ENCODE data around the gene SNX25. TPM values are rescaled to one million over a fixed set of nuclear protein-coding genes. Genes with fewer than 3 reads are reported as not detected.
"Not testable (repeated sequence)": the region's sequence is repeated elsewhere in the genome, so short reads cannot be mapped to it uniquely, and the experiment has no call there.

Gene SNX25
- total and polyA plus RNA-seq, 4 donors = 18.3 to 33.5 (median 24.8) TPM

- H3K9me3 ChIP-seq (ENCODE audit: control insufficient read depth, insufficient read depth, low read length); H3K4me3 ChIP-seq (ENCODE audit: low read depth, low read length); H3K27me3 ChIP-seq (ENCODE audit: control insufficient read depth, insufficient read depth, low read length); H3K27ac ChIP-seq (ENCODE audit: low read depth, low read length); DNase-seq (ENCODE audit: low read depth in 4 of 6, low spot score in 6 of 6); H3K36me3 ChIP-seq (ENCODE audit: control insufficient read depth, insufficient read depth, low read length); H3K4me1 ChIP-seq (ENCODE audit: control insufficient read depth, insufficient read depth, low read length): not testable (repeated sequence)
- WGBS (ENCODE audit: insufficient coverage) = 95% methylated on average over 5 of the region's 6 CpGs
Observed at GRCh38 chr4:185324361-185324760, 115.0 kb downstream of the SNX25 start.

DNA sequence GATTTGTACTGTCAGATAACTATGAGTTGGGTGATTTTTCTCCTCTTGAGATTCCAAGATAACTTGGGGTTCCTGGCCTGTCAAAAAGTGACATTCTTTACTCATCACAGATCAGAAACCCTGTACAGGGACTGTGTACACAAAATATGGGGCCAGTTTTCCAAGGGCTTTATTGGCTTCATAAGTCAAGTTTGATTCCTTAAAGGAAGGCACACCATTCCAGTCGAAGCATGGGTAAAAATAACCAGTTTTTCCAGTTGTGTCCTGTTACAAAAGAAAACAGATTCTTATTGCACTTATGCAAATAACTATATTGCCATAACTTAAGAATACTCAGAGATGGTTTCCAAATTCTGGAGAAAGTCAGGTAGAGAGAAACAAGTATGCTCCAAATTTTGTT is 116.3 kb downstream of the SNX25 start:
- no CpG with 5 or more reads among the region's 1 CpG for WGBS (ENCODE audit: insufficient coverage)
- DNase-seq (ENCODE audit: low read depth in 4 of 6, low spot score in 6 of 6); H3K27ac ChIP-seq (ENCODE audit: low read depth, low read length); H3K27me3 ChIP-seq (ENCODE audit: control insufficient read depth, insufficient read depth, low read length); H3K4me1 ChIP-seq (ENCODE audit: control insufficient read depth, insufficient read depth, low read length); H3K4me3 ChIP-seq (ENCODE audit: low read depth, low read length); H3K36me3 ChIP-seq (ENCODE audit: control insufficient read depth, insufficient read depth, low read length); H3K9me3 ChIP-seq (ENCODE audit: control insufficient read depth, insufficient read depth, low read length): not testable (repeated sequence)

DNA sequence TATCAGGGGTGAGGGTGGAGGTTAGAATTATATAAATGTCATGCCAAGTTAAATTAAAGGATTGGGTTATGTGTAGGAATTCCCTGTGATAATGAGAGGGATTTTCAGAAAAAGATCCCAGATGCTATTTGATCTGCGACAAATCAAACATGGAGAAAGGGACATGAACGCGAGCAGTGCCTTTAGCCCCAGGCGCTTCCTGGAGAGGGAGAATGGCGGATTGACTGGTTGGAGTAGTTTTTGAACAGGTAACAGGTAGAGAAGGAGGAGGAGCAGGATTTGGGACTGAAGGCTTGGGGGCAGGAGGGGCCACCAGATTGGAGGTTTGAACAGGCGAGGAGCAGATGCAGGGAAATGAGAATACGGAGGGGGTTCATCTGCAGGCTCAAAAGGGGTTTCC is 119.2 kb downstream of the SNX25 start:
- peaks cover 1% of the 10 kb centered on the region for H3K9me3 ChIP-seq (ENCODE audit: control insufficient read depth, insufficient read depth, low read length)
- no peak overlapping the region for H3K4me3 ChIP-seq (ENCODE audit: low read depth, low read length)
- over 99% methylated on average over 7 of the region's 7 CpGs for WGBS (ENCODE audit: insufficient coverage)
- no peak overlapping the region for H3K27ac ChIP-seq (ENCODE audit: low read depth, low read length)
- H3K36me3 ChIP-seq (ENCODE audit: control insufficient read depth, insufficient read depth, low read length) = peaks cover 3% of the 10 kb centered on the region
- H3K27me3 ChIP-seq (ENCODE audit: control insufficient read depth, insufficient read depth, low read length) = no peaks in the 10 kb centered on the region
- no peak for DNase-seq (ENCODE audit: low read depth in 4 of 6, low spot score in 6 of 6)
- no peaks in the 10 kb centered on the region for H3K4me1 ChIP-seq (ENCODE audit: control insufficient read depth, insufficient read depth, low read length)

GRCh38 chr4:185329879-185330510 is 120.6 kb downstream of the SNX25 start:
- not testable (repeated sequence) for H3K4me3 ChIP-seq (ENCODE audit: low read depth, low read length); H3K36me3 ChIP-seq (ENCODE audit: control insufficient read depth, insufficient read depth, low read length); H3K27ac ChIP-seq (ENCODE audit: low read depth, low read length); H3K9me3 ChIP-seq (ENCODE audit: control insufficient read depth, insufficient read depth, low read length); H3K27me3 ChIP-seq (ENCODE audit: control insufficient read depth, insufficient read depth, low read length); DNase-seq (ENCODE audit: low read depth in 4 of 6, low spot score in 6 of 6); H3K4me1 ChIP-seq (ENCODE audit: control insufficient read depth, insufficient read depth, low read length)
- whole genome bisulfite sequencing (ENCODE audit: insufficient coverage) = no CpG with 5 or more reads among the region's 2 CpGs

DNA sequence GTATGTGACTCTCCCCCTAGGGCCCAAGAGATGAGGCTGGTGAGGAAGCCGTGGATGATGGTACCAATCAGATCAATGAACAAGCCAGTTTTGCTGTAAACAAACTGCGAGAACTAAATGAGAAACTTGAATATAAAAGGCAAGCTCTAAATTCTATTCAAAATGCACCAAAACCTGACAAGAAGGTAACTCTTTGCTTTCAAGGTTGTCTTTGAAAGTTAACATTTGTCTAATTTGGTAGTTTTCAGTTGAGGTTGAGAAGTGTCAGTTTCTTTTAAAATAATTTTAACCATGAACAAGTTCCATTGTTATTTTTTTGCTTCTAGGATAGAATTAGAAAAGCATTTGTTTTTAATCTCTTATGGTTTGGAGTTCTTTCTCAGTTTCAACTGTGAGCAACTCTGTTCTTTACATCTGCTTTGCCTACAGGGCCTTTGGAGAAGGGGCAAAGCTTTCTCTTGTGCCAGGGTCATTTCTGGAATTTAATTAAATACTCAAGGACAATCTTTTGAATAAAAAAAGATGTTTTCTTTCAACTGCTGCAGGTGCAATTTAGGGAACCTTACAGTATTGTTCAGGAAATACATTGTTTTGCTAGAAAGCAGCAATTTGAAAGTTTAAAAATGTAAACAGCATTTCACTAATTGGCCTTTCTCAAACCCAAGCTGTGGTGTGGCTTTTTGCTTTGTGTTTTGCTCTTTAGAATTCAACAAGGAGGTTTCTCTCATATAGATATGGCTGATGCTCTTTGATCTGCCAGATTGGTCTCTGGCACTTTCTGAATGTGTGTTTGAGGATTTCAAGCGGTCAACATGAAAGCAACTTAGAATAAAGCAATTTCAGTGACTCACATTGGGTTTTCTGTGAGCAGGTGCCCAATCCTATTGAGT is 123.4 kb downstream of the SNX25 start:
- H3K27ac ChIP-seq (ENCODE audit: low read depth, low read length) = no peak overlapping the region
- H3K4me1 ChIP-seq (ENCODE audit: control insufficient read depth, insufficient read depth, low read length) = no peaks in the 10 kb centered on the region
- peaks cover 1% of the 10 kb centered on the region for H3K9me3 ChIP-seq (ENCODE audit: control insufficient read depth, insufficient read depth, low read length)
- peaks cover 3% of the 10 kb centered on the region for H3K36me3 ChIP-seq (ENCODE audit: control insufficient read depth, insufficient read depth, low read length)
- no peaks in the 10 kb centered on the region for H3K27me3 ChIP-seq (ENCODE audit: control insufficient read depth, insufficient read depth, low read length)
- peak in 1 of 6 donors; percentile 9 for DNase-seq (ENCODE audit: low read depth in 4 of 6, low spot score in 6 of 6)
- WGBS (ENCODE audit: insufficient coverage) = 60% methylated on average over 1 of the region's 3 CpGs
- no peak overlapping the region for H3K4me3 ChIP-seq (ENCODE audit: low read depth, low read length)

GRCh38 chr4:185334326-185334725 is 124.9 kb downstream of the SNX25 start:
- Histone ChIP-seq H3K36me3 (ENCODE audit: control insufficient read depth, insufficient read depth, low read length) (peaks cover 3% of the 10 kb centered on the region), H3K27me3 (ENCODE audit: control insufficient read depth, insufficient read depth, low read length) (no peaks in the 10 kb centered on the region), H3K4me3 (ENCODE audit: low read depth, low read length) (no peak overlapping the region), H3K27ac (ENCODE audit: low read depth, low read length) (no peak overlapping the region), H3K4me1 (ENCODE audit: control insufficient read depth, insufficient read depth, low read length) (no peaks in the 10 kb centered on the region), H3K9me3 (ENCODE audit: control insufficient read depth, insufficient read depth, low read length) (peaks cover 3% of the 10 kb centered on the region)
- WGBS (ENCODE audit: insufficient coverage) = no CpG with 5 or more reads among the region's 4 CpGs
- peak in 1 of 6 donors; percentile 84 for DNase-seq (ENCODE audit: low read depth in 4 of 6, low spot score in 6 of 6)

- no peaks in the 10 kb centered on the region for H3K4me1 ChIP-seq (ENCODE audit: control insufficient read depth, insufficient read depth, low read length)
- no peaks in the 10 kb centered on the region for H3K36me3 ChIP-seq (ENCODE audit: control insufficient read depth, insufficient read depth, low read length)
- DNase-seq (ENCODE audit: low read depth in 4 of 6, low spot score in 6 of 6) = no peak
- no peak overlapping the region for H3K27ac ChIP-seq (ENCODE audit: low read depth, low read length)
- H3K9me3 ChIP-seq (ENCODE audit: control insufficient read depth, insufficient read depth, low read length) = peaks cover 3% of the 10 kb centered on the region
- H3K4me3 ChIP-seq (ENCODE audit: low read depth, low read length) = no peak overlapping the region
- WGBS (ENCODE audit: insufficient coverage) = no CpG with 5 or more reads among the region's 1 CpG
- H3K27me3 ChIP-seq (ENCODE audit: control insufficient read depth, insufficient read depth, low read length) = no peaks in the 10 kb centered on the region
Observed at GRCh38 chr4:185335579-185335978, 126.2 kb downstream of the SNX25 start.

GRCh38 chr4:185339941-185340340 is 130.5 kb downstream of the SNX25 start:
- Histone ChIP-seq H3K4me3 (ENCODE audit: low read depth, low read length) (no peak overlapping the region), H3K9me3 (ENCODE audit: control insufficient read depth, insufficient read depth, low read length) (peaks cover 3% of the 10 kb centered on the region), H3K27me3 (ENCODE audit: control insufficient read depth, insufficient read depth, low read length) (no peaks in the 10 kb centered on the region), H3K27ac (ENCODE audit: low read depth, low read length) (no peak overlapping the region), H3K36me3 (ENCODE audit: control insufficient read depth, insufficient read depth, low read length) (peaks cover 5% of the 10 kb centered on the region), H3K4me1 (ENCODE audit: control insufficient read depth, insufficient read depth, low read length) (no peaks in the 10 kb centered on the region)
- DNase-seq (ENCODE audit: low read depth in 4 of 6, low spot score in 6 of 6) = no peak
- WGBS (ENCODE audit: insufficient coverage) = 100% methylated on average over 1 of the region's 3 CpGs

GRCh38 chr4:185341377-185341776 is 132.0 kb downstream of the SNX25 start:
- no peak overlapping the region for H3K4me3 ChIP-seq (ENCODE audit: low read depth, low read length)
- H3K27ac ChIP-seq (ENCODE audit: low read depth, low read length) = no peak overlapping the region
- 89% methylated on average over 1 of the region's 2 CpGs for WGBS (ENCODE audit: insufficient coverage)
- H3K9me3 ChIP-seq (ENCODE audit: control insufficient read depth, insufficient read depth, low read length) = peaks cover 3% of the 10 kb centered on the region
- no peaks in the 10 kb centered on the region for H3K4me1 ChIP-seq (ENCODE audit: control insufficient read depth, insufficient read depth, low read length)
- H3K36me3 ChIP-seq (ENCODE audit: control insufficient read depth, insufficient read depth, low read length) = peaks cover 5% of the 10 kb centered on the region
- DNase-seq (ENCODE audit: low read depth in 4 of 6, low spot score in 6 of 6) = no peak
- no peaks in the 10 kb centered on the region for H3K27me3 ChIP-seq (ENCODE audit: control insufficient read depth, insufficient read depth, low read length)

DNA sequence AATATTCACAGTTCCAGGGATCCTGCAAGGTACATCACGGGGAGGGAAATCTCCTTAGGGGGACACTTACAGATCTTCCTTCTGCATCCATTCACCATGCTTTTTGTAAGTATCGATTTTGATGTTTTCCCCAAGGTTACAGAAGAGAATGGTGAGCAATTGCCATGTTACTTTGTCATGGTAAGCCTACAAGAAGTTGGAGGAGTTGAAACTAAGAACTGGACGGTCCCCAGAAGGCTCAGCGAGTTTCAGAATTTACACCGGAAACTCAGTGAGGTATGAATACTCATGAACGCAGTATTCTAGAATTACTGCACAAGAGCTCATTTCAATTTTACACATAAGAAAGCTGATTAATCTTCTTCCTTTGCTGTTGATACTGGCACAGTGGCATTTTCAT is 132.4 kb downstream of the SNX25 start:
- H3K36me3 ChIP-seq (ENCODE audit: control insufficient read depth, insufficient read depth, low read length) = peaks cover 5% of the 10 kb centered on the region

More for the DNA sequence above, 132.4 kb downstream of the SNX25 start:
- no peak for DNase-seq (ENCODE audit: low read depth in 4 of 6, low spot score in 6 of 6)
- no peaks in the 10 kb centered on the region for H3K4me1 ChIP-seq (ENCODE audit: control insufficient read depth, insufficient read depth, low read length)
- H3K27me3 ChIP-seq (ENCODE audit: control insufficient read depth, insufficient read depth, low read length) = no peaks in the 10 kb centered on the region
- peaks cover 3% of the 10 kb centered on the region for H3K9me3 ChIP-seq (ENCODE audit: control insufficient read depth, insufficient read depth, low read length)
- WGBS (ENCODE audit: insufficient coverage) = 70% methylated on average over 2 of the region's 6 CpGs
- H3K4me3 ChIP-seq (ENCODE audit: low read depth, low read length) = no peak overlapping the region
- no peak overlapping the region for H3K27ac ChIP-seq (ENCODE audit: low read depth, low read length)
